ENCODE data around the gene KCNJ10.
A peak's percentile ranks its signal among the peaks of the same experiment; 100 is the strongest.

The KCNJ10 gene

DNA sequence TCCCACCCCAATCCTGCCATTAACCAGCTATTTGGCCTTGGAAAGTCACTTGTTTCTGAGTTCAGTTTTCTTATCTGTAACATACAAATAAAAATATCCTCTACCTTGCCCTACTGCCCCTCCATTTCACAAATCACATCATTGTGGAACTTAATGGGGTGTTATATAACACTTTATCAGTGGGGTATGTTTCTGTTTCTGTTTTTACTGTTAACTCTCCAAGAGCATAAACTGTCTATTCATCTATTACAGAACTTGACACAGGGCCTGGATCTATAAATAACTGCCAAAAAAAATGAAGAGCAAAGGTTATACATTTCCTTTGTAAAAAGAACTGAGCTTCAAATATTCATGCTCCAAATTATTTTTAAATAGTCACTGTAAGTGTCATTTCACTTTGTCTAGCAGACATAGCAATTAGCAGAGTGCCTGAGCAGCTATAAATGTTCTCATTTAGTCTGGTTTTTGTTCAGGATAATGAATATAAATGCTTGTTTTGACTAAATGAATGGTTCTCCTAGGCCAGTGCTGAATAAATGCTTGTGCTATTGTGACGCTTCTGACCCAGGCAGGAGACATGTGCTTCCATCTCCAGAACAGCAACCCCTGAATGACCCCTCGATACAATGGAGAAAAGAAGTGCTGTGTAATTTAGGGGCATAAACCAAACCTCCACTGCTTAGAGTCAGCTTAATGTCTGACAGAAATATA, 45.6 kb downstream of the KCNJ10 start:
- no peak for DNase-seq (ENCODE audit: low spot score)

DNA sequence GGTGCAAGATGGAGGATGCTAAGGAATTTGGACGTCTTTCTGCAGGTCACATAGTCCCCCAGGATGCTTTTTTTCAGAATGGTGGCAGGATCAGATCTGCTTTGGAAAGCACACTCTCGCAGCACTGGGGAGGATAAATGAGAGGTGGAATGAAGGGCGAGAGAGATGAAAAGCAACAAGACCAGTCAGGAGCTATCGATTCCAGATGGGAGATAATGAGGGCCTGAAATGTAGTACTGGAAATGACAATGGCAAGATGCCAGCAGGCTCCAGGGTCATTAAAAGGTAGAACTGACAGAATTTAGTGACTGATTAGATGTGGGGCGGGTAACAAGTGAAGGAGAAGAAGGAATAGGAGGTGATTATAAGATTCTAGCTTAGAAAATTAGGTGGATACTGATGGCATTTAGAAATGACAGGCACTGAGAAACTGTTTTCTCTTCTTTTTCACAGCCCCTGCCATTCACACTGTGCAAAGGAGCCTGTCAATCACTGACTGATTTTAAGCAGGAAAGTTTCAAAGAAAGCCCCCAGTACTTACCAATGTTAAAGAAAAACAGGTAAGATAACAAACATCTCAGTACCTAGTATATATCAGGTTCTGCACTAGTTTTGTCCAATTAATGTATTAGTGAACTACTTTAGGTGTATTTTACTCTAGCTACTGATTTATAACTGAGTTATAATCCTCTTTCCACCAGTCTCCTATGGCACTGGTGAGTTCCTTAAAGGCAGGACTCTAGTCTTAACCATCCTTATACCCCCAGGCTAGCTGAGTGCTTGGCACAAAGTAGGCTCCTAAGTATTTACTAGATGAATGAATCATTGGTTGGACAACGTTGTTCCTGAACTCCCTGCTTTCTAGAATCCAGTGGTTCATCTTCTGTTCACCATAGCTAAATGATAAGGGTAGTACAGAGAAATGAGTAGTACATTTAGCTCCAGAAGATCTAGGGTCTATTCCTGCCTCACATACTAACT, 47.3 kb downstream of the KCNJ10 start:
- DNase-seq (ENCODE audit: low spot score), result no peak

DNA sequence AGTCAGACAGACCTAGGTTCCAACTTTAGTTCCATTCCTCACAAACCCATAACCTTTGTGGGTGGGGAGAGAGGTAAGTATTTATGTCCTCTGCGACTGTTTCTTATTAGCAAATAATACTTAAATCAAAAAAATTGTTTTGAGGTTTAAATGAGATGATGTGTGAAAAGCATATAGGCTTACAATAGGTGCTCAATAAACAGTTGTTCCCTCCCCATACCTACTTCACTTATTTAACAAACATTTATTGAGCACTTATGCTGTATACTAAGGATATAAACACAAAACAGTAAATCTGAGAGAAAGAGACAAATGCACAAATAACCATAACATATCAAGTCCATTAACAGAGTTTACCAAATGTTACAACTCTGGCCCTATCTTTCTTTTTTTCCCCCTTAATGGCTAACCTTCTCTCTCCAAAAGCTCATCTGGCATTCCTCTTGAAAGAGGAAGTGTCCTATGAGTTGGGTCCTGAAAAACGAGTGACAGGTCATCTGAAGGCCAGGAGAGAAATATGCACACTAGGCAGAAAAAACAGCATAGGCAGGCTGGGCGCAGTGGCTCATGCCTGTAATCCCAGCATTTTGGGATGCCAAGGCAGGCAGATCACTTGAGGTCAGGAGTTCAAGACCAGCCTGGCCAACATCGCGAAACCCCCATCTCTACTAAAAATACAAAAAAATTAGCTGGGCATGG, 48.4 kb downstream of the KCNJ10 start:
- DNase-seq (ENCODE audit: low spot score), result no peak

DNA sequence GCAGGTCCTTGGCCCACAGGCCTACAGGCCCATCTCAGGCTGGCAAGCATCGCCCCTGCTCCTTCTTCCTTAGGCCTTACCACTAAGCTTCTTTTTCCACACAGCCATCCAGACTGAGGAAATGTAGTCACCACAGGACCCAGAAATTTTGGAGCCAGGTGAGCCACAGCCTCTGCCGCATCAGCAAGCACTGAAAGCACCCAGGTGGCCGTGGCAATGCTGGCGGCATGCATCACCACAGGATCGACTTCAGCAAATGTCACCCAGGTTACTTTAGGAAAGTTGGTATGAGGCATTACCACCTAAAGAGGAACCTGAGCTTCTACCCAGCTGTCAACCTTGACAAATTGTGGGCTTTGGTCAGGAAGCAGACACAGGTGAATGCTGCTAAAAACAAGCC, 49.8 kb downstream of the KCNJ10 start:
- no peak for DNase-seq (ENCODE audit: low spot score)

DNA sequence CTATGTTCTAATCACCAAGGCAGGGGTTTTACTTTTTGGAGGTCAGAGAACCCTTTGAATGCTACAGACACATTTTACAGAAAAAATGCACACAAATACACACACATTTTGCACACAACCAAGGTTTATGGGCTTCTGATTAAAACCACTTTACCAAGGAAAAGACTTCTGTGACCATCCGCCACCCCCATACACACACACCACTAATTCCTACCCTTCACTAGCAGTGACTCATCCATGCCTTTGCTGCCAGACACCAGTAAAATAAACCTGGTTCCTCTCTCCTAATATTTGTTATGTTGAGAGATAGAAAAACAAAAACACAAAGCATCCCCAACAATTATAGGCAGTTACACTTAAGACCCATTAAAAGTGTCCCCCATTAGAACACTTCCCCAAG, 51.1 kb downstream of the KCNJ10 start:
- no peak for DNase-seq (ENCODE audit: low spot score)

DNA sequence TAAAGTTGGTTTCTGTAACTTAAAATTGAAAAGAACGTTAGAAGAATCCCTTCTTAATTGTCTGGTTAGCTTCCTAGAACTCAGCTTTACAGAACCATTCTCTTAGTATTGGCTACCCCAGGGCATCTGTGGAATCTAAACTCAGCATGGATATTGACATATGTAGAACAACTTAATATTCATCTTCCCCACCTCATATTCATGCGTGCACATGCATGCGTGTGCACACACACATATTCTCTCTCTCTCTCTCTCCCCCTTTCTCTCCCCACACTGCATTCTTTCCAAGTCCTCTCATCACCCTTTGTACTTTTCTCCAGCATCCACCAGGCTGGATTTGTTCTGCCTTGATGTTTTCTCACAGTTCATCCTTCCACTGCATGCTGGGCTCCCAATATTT, 51.6 kb downstream of the KCNJ10 start:
- no peak for DNase-seq (ENCODE audit: low spot score)

DNA sequence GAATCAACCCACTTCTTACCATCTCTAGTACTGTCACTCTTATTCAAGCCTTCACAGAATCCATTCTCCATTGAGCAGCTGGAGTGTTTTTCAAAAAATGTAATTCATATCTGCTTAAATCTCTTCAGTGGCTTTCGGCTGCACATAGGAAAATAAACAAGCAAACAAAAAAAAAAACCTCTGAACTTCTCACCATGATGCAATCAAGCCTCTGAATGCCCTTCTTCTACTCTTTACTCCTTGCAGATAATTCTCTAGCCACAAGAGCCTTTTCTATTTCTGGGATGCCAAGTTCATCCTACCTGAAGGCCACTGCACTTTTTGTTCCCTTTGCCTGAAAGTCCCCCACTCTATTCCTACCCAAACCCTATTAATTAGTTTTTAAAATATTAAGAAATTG, 52.4 kb downstream of the KCNJ10 start:
- DNase-seq (ENCODE audit: low spot score), result no peak

DNA sequence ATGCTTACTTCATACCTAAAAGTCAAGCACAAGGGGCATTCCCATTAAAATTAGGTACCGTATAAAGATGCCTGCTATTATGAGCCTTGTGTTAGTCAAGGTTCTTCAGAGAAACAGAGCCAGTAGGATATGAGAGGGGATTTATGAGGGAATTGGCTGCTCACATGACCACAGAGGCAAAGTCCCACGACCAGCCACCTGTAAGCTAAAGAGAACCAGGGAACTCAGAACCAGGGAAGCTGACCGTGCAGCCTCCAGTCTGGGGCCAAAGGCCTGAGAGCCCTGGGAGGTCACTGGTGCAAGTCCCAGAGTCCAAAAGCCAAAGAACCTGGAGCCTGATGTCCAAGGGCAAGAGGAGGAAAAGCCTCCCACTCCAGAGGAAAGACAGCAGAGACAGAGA, 58.2 kb downstream of the KCNJ10 start:
- DNase-seq (ENCODE audit: low spot score), result no peak

DNA sequence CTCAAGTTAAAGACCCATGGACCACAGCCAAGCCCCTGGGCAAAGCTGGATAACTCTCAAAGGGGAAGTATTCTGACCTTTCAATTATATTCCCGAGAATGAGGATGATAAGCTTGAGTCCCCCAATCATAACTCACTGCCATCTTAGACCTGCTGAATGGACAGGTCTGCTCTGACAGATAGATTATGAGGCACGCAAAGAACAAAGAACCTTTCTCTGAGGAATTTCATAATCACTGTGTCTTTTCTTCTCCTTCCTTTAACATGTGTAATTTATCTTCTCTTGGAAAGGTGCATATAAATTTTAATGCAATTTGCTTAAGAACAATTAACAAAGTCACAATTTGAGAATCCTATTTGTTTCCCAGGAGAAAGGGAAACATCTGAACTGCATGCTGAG, 60.2 kb downstream of the KCNJ10 start:
- no peak for DNase-seq (ENCODE audit: low spot score)

DNA sequence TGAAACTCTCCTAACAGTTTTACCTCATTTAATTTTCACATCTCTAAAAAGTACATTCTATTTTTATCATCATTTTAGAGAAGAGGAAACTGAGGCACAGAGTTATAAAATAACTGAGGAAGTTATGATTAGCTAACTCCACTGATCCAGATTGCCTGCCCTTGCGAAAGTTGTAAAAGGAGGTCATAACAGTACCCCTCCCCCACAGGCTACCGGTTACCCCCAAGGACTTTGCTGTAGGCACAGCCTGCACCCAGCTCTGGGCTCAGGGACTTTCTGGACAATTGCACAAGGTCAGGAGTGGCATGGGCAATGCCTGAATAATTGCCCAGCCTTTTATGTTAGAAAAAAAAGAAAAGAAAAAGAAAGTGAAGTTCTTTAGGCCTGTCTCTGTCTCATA, 60.9 kb downstream of the KCNJ10 start:
- no peak for DNase-seq (ENCODE audit: low spot score)

DNA sequence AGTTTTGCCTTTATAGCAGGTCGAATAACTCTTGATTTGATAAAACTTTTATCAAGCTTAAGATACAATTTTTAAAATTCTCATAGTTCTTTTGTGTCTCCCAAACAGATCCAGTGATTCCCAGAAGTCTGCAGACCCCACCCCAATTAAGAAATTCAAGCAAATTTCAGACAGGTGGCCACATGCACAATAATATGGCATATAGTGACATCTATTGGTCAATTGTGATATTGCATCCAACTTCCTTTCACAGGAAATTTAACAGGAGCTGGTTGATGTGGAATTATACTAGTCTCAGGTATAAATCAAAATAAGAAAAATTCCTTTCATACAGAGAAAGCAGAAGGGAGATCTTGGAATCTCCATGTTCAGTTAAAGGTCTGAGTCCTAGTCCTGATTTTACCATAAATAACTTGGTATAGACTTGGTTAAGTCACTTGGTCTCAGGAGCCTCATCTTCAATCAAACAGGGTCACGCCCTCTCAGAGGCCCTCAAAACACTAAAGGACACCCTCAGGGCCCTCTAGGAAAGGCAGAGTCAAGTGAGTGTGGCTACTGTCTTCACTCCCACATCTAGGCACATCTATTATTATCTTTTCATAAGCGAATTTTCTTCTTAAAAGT, 62.3 kb downstream of the KCNJ10 start:
- DNase-seq (ENCODE audit: low spot score), result peak; percentile 74

DNA sequence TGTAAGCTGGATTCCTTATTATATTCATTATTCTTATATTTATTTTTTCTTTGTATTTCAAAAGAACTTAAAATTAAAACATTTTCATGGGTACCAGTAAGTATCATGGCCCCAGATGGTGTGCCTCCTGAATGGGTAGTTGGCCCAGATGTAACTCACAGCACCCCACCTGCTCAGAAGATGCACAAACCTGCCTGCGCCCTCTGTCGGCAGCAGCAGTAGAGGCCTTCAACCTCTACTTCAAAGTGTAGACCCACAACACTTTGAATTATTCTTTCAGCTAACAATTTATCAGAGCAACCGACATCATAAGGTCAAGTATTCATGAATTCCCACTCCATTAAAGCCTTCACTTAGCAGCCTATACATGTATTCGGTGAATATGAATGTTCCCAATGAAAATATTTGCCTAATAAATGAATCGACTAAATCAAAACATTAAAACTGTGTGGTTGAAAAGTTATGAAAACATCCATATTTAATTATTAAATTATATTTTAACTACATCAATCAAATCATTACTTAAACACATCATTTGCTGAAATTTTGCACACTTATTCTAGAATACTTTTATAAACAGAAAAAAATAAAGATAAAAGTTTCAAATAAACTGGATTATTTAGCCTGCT, 63.5 kb downstream of the KCNJ10 start:
- peak; percentile 70 for DNase-seq (ENCODE audit: low spot score)

DNA sequence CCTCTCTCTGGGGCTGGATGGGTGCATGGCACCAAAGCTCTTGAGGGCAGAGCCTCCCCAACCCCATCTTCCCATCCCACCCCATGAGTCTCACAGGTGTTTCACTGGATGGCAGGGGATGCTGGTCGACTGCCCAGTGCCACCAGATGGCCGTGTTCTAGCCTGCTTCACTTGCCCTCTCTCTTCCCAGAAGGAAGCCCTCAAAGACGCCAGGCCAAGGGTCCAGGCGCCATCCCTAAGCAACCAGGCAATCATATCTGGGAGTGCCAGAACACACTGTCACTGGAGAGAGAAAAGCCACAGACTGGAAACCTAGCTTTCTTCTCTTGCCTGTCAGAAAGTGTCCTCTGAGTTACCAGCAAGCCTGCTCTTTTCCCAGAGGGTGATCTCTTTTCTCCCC, 64.9 kb downstream of the KCNJ10 start:
- DNase-seq (ENCODE audit: low spot score), result no peak

DNA sequence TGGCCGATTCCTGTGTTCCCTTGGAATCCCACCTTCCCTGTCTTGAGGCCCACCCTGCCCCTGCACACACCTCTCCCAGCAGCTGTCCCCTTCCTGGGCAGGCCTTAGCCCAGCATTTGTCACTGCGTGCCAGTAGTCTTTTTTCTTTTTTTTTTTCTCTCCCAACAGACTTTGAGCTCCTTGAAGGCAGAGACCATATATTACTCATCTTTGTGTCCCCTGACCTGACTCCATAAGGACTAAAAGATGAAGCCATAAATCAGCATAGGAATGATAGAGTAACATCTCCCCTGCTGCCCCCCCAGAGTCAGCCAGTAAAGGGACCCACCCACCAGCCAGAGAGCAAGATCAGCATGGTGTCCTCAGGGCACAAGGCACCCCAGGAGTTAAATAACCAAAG, 65.5 kb downstream of the KCNJ10 start:
- no peak for DNase-seq (ENCODE audit: low spot score)

DNA sequence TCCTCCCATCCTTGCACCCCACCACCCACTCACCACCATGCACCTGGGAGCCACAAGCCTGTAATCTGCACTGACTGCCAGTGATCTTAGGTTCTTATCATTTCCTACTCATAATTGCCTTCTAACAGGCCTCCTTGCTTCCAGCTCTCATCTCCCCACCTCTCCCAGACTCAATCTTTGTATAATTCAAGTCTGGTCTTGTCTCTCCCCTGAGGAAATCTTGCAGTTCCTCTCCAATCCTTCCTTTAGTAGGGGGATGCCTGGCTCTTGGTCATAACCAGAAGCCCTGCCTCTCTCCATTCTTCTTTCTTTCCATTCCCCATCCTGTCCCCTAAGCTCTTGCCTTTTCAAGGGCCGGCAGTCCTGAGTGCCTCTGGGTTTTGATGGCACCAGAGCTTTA, 66.0 kb downstream of the KCNJ10 start:
- DNase-seq (ENCODE audit: low spot score), result no peak

DNA sequence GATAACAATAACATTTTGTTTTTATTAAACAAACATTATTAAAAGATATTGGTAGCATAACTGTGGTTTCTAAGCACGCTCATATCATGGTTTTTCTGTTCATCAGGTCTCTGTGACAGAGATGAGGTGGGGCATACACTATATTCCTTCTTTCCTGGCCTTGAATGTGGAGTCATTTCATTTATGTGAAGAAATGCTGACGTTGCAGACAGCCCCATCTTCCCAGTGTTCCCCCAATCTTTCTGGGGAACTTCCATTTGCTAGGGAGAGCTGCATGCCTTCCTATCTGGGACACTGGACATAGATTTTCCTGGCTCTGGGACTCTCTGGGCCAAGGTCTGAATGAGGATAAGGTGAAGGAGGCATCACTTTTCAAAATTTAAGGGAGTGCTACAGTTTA, 68.5 kb downstream of the KCNJ10 start:
- no peak for DNase-seq (ENCODE audit: low spot score)

DNA sequence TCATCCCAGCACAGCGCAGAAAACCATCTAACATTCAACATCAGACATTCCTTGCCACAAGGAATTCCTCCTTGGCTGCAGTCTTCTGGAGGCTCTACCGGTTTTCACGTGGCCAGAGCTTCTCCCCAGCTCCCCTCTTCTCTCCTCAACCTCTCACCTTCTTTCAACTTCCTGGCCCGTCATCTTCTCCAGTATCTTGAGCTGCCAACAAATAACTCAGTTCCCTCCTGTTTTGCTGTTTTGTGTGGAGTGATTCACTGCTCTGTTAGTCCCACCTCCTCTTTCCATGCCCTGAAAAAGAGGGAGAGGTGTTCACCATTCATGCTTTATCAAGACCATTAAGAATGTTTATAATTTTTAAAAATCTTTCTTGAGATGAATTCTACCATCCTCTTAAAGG, 70.8 kb downstream of the KCNJ10 start:
- no peak for DNase-seq (ENCODE audit: low spot score)

DNA sequence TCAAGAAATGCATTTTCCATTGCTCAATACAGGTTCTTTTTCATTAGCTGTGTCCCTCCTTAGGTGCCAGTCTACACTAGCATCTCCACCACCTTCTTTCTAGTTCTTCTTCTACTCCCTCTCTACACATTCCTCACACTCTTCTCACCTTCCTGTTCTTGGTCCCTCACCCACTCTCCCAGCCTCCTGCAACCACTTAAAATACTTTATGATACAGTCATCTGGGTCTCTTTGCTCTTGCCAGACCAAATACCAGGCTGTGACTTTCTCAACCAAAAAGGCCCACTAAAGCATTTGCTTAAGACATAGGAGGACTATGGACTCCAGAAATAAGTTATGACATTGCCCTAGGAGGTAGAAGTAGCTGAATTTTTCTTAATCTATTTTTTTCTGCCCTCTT, 73.3 kb downstream of the KCNJ10 start:
- DNase-seq (ENCODE audit: low spot score), result no peak

DNA sequence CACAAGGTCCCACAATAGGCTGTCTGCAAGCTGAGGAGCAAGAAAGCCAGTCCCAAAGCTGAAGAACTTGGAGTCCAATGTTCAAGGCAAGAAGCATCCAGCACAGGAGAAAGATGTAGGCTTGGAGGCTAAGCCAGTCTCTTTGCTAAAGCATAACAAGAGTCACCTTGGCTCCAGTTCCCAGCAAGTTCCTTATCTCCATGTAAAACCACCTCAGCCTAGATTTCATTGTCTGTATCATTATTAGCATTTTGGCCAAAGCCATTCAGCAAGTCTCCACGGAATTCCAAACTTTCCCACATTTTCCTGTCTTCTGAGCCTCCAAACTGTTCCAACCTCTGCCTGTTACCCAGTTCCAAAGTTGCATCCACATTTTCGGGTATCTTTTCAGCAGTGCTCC, 75.1 kb downstream of the KCNJ10 start:
- DNase-seq (ENCODE audit: low spot score), result no peak

DNA sequence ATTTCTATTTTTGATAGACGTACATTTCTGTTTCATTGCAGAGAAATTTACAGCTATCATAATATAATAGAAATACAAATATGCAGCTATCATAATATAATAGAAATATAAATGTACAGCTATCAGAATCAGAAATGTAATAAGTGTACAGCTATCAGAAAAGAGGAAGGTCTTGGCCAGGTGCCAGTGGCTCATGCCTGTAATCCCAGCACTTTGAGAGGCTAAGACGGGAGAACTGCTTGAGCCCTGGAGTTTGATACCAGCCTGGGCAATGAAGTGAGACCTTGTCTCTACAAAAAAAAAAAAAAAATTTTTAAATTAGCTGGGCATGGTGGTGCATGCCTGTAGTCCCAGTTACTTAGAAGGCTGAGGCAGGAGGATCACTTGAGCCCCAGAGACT, 76.0 kb downstream of the KCNJ10 start:
- no peak for DNase-seq (ENCODE audit: low spot score)

DNA sequence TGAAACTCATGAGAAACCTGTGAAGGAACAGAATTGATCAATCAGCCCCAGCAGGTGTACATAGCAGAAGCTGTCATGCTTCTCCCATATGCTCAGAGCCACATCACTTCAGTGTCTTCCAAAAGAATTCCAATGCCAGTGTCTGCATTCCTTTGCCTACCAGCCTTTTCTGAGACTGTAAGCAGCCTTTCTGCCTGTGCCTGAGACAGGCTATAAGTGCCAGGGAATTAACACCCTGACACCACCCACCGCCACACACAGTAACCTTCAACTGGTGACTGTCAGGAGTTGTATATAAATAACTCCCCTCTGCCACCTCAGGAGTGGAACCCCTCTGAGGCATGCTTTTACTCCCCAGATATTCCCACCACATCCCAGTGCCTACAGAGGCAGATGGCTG, 77.8 kb downstream of the KCNJ10 start:
- no peak for DNase-seq (ENCODE audit: low spot score)

DNA sequence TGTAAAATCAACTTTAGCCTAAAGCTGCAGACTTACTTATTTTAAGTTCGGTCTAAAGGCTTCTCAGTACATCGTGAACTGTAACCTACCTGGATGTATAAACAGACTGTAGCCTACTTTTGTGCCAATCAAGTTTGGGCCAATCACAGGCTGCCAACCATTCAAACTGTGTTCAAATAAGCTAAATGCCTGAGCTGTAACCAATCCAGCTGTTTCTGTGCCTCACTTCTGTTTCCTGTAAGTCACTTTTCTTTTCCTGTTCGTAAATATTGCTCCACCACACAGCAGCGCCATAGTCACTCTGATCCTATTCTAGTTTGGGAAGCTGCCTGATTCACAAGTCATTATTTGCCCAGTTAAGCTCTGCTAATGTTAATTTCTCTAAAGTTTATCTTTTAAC, 78.4 kb downstream of the KCNJ10 start:
- no peak for DNase-seq (ENCODE audit: low spot score)

All from hematopoietic multipotent progenitor cell treated with erythropoietin and hydrocortisone succinate and interleukin-3 and kit ligand, for 17 days (in vitro differentiated cells).